A673 (cell line): ENCODE results near the gene GAB4. TPM values are rescaled to one million over a fixed set of nuclear protein-coding genes. Genes with fewer than 3 reads are reported as not detected.

Source experiments
- BruUV-seq: library from RNA; stranded (reverse); fragments of 400-500 nt; replicated peaks from 2 replicates; lab custom pipeline; 2021; lab: Mats Ljungman, UMichigan
- CTCF ChIA-PET: fragments of 300-600 bp; sonication (Branson Sonifier 250); formaldehyde crosslinking; loops from one replicate; lab custom pipeline; 2022; ENCODE audit warnings: antibody characterized with exemption; lab: Charles Lee
- POLR2A ChIA-PET: fragments of 300-600 bp; sonication (Branson Sonifier 250); formaldehyde crosslinking; loops from one replicate; lab custom pipeline; 2022; ENCODE audit warnings: antibody characterized with exemption; ENCODE audit not compliant: low non-redundant PET; lab: Charles Lee
- DNase-seq: peaks from one replicate; pipeline ENCODE4 v3.0.0-alpha.2; 2015; ENCODE audit warnings: low spot score
- H3K27ac ChIP-seq: fragments of 200-600 bp; sonication (generic); 2 replicates; pipeline ENCODE4 v1.5.1; 2016; ENCODE audit warnings: mixed run types, low read depth, mild to moderate bottlenecking, mixed read lengths, antibody characterized with exemption, low read length; ENCODE audit not compliant: poor library complexity, severe bottlenecking
- H3K27me3 ChIP-seq: fragments of 200-600 bp; sonication (generic); replicated peaks from 2 replicates; pipeline ENCODE4 v1.6.1; 2017; ENCODE audit warnings: mixed run types, low read depth, mild to moderate bottlenecking, mixed read lengths, antibody characterized with exemption, low read length; ENCODE audit not compliant: insufficient read depth, poor library complexity
- H3K36me3 ChIP-seq: fragments of 200-600 bp; sonication (generic); 2 replicates; pipeline ENCODE4 v1.6.1; 2016; ENCODE audit warnings: mixed run types, mild to moderate bottlenecking, mixed read lengths, antibody characterized with exemption, low read length; ENCODE audit not compliant: insufficient read depth, poor library complexity, severe bottlenecking
- H3K4me1 ChIP-seq: fragments of 200-600 bp; sonication (generic); 2 replicates; pipeline ENCODE4 v1.6.1; 2017; ENCODE audit warnings: mixed run types, mild to moderate bottlenecking, mixed read lengths, antibody characterized with exemption, low read length; ENCODE audit not compliant: insufficient read depth, poor library complexity, severe bottlenecking
- H3K4me3 ChIP-seq: fragments of 200-600 bp; sonication (generic); 2 replicates; pipeline ENCODE4 v1.5.1; 2016; ENCODE audit warnings: low read depth, mixed run types, mild to moderate bottlenecking, mixed read lengths, low read length; ENCODE audit not compliant: poor library complexity, severe bottlenecking
- H3K9me3 ChIP-seq: fragments of 200-600 bp; sonication (generic); 2 replicates; pipeline ENCODE4 v1.6.1; 2016; ENCODE audit warnings: mixed run types, low read depth, mild to moderate bottlenecking, mixed read lengths, antibody characterized with exemption, low read length; ENCODE audit not compliant: poor library complexity, severe bottlenecking
- CTCF ChIP-seq: fragments of 300-800, 200-600 bp; sonication (generic); conservative IDR thresholded peaks from 2 replicates; pipeline ENCODE4 v1.5.1; 2017; ENCODE audit warnings: low read depth, mild to moderate bottlenecking, antibody characterized with exemption, low read length, moderate library complexity, mixed read lengths
- EZH2 ChIP-seq: fragments of 200-600 bp; sonication (generic); IDR thresholded peaks from 2 replicates; pipeline ENCODE4 v1.6.1; 2017; ENCODE audit warnings: borderline replicate concordance, low read depth, mild to moderate bottlenecking, mixed read lengths, antibody characterized with exemption, low read length; ENCODE audit not compliant: poor library complexity, severe bottlenecking
- intact Hi-C: fragments of 100-400 bp; cut with micrococcal nuclease; formaldehyde crosslinking; loops from one replicate; pipeline ENCODE4 v1.10.0; 2022; ENCODE audit not compliant: unreplicated experiment
- total RNA-seq: library from RNA; stranded (reverse); gene quantifications from 2 replicates; pipeline ENCODE4 v1.2.3, GENCODE V29; 2021

GAB4 gene
- total RNA-seq, 1 experiment from 2014 or later: not detected

- Histone ChIP-seq H3K36me3 (no peaks in the 10 kb centered on the region), H3K27me3 (peaks cover 36% of the 10 kb centered on the region), H3K4me3 (no peak overlapping the region), H3K9me3 (no peaks in the 10 kb centered on the region), H3K27ac (no peak overlapping the region), H3K4me1 (no peaks in the 10 kb centered on the region)
- POLR2A ChIA-PET: no interaction called here
- DNase-seq: no peak
- CTCF ChIA-PET: no interaction called here
- TF ChIP-seq CTCF: no peak
- TF ChIP-seq EZH2: no peak
- no TSS peak for BruUV-seq
- intact Hi-C loops: no loop called here
Observed at GRCh38 chr22:16932577-16932976, 75.4 kb downstream of the GAB4 start.

- H3K27me3 ChIP-seq: peaks cover 26% of the 10 kb centered on the region
- CTCF ChIA-PET: no interaction called here
- POLR2A ChIA-PET: no interaction called here
- no peak overlapping the region for H3K4me3 ChIP-seq
- TF ChIP-seq CTCF: no peak
- no peak for TF ChIP-seq EZH2
- BruUV-seq: no TSS peak
- H3K9me3 ChIP-seq: no peaks in the 10 kb centered on the region
- H3K27ac ChIP-seq: no peak overlapping the region
- intact Hi-C loops: no loop called here
- no peaks in the 10 kb centered on the region for H3K4me1 ChIP-seq
- H3K36me3 ChIP-seq: no peaks in the 10 kb centered on the region
- DNase-seq: no peak
Observed at GRCh38 chr22:16925407-16925966, 82.5 kb downstream of the GAB4 start.

- no TSS peak for BruUV-seq
- Histone ChIP-seq H3K4me1 (no peaks in the 10 kb centered on the region), H3K27me3 (peaks cover 17% of the 10 kb centered on the region), H3K27ac (no peak overlapping the region), H3K4me3 (no peak overlapping the region), H3K36me3 (no peaks in the 10 kb centered on the region), H3K9me3 (no peaks in the 10 kb centered on the region)
- DNase-seq: no peak
- intact Hi-C loops: no loop called here
- CTCF ChIA-PET: no interaction called here
- POLR2A ChIA-PET: no interaction called here
- no peak for TF ChIP-seq EZH2
- TF ChIP-seq CTCF: no peak
Observed at GRCh38 chr22:16922706-16923105, 85.3 kb downstream of the GAB4 start.
